Measurements from ENCODE around the gene ATG14. TPM values are rescaled to one million over a fixed set of nuclear protein-coding genes. Genes with fewer than 3 reads are reported as not detected.
A peak's percentile ranks its signal among the peaks of the same experiment; 100 is the strongest.

Gene ATG14
- total and polyA plus RNA-seq, 2 of the 8 experiments (the other 6 are each of a cell fraction or from before 2014, with no cell fraction given) = 4.9 to 10.8 TPM

- H2BK12ac ChIP-seq (ENCODE audit: low read depth, low read length) = no peak overlapping the region
- no peak overlapping the region for H3K56ac ChIP-seq (replicated peaks; ENCODE audit: insufficient read length, low read depth, low read length)
- no peak overlapping the region for H4K8ac ChIP-seq (ENCODE audit: extremely low read depth, insufficient read depth, low read length)
- no peaks in the 10 kb centered on the region for H4K20me1 ChIP-seq (replicated peaks in 1 of 2; ENCODE audit: control insufficient read depth in 1 of 2, insufficient read depth in 2 of 2, low read length in 2 of 2)
- peaks cover 0 to 3% of the 10 kb centered on the region in 2 experiments; a peak in 1 of 4 replicates for H3K9me3 ChIP-seq (ENCODE audit: insufficient read depth in 2 of 2, low read depth in 1 of 2, low read length in 1 of 2)
- no peak overlapping the region for H4K91ac ChIP-seq (replicated peaks; ENCODE audit: insufficient read length, low read length)
- H2AFZ ChIP-seq (ENCODE audit: low read length) = no peak overlapping the region
- H2BK5ac ChIP-seq (ENCODE audit: low read depth, low read length) = no peak overlapping the region
- no peak overlapping the region for H2BK15ac ChIP-seq (ENCODE audit: low read length)
- H3K9ac ChIP-seq (replicated peaks in 1 of 4; ENCODE audit: extremely low read depth in 1 of 4, low read depth in 3 of 4, low read length in 3 of 4) = no peak overlapping the region
- H4K5ac ChIP-seq (ENCODE audit: insufficient read length, low read depth, low read length) = no peak overlapping the region
- no peak overlapping the region for H2BK20ac ChIP-seq (ENCODE audit: low read length)
- CTCF ChIA-PET (ENCODE audit: partially characterized antibody) = interaction anchor here (0.6 to 2.9 kb wide), 4 partner anchors 10 to 487 kb away, joined by 3 to 15 read pairs (median 4); no protein-coding TSS in a partner anchor
- H3K4me1 ChIP-seq (replicated peaks in 1 of 4; ENCODE audit: control insufficient read depth in 3 of 4, insufficient read depth in 4 of 4, low read length in 3 of 4) = peaks cover 0 to 6% (median 2%) of the 10 kb centered on the region in 4 experiments; a peak in 3 of 7 replicates
- peak overlapping the region; percentile 31 for H3K14ac ChIP-seq (ENCODE audit: insufficient read length)
- FAIRE-seq = no peak
- no peaks in the 10 kb centered on the region for H3K27me3 ChIP-seq (replicated peaks in 1 of 4; ENCODE audit: control insufficient read depth in 3 of 4, extremely low read depth in 1 of 4, insufficient read depth in 3 of 4, low read length in 3 of 4)
- H3K36me3 ChIP-seq (ENCODE audit: control insufficient read depth in 2 of 4, insufficient read depth in 4 of 4, low read length in 3 of 4) = no peaks in the 10 kb centered on the region
- TF ChIP-seq USF2 (IDR thresholded peaks at IDR 0.05; ENCODE audit: low read length) (no peak), POLR2A (IDR thresholded peaks at IDR 0.05; ENCODE audit: control extremely low read depth in 1 of 2, low read depth in 2 of 2, low read length in 2 of 2) (no peak), SIN3A (conservative IDR thresholded peaks at IDR 0.05 in 1 of 2, IDR thresholded peaks at IDR 0.05 in 1 of 2; ENCODE audit: low read depth in 1 of 2, low read length in 2 of 2) (no peak), JUND (IDR thresholded peaks at IDR 0.05; ENCODE audit: low read length) (no peak), RNF2 (IDR thresholded peaks at IDR 0.05; ENCODE audit: borderline replicate concordance, low read depth, low read length, missing control alignments, poor library complexity, severe bottlenecking) (no peak), TAF1 (IDR thresholded peaks at IDR 0.05; ENCODE audit: low read depth, low read length) (no peak), RXRA (IDR thresholded peaks at IDR 0.05; ENCODE audit: insufficient read depth, low read depth, low read length) (no peak)
- no peak overlapping the region for H3K4ac ChIP-seq (replicated peaks; ENCODE audit: insufficient read length, low read depth, low read length)
- no peaks in the 10 kb centered on the region for H3K79me2 ChIP-seq (ENCODE audit: control insufficient read depth in 1 of 2, insufficient read depth in 2 of 2, low read length in 2 of 2)
- no peak for DNase-seq (ENCODE audit: low read depth in 1 of 2, low spot score in 2 of 2)
- H3K18ac ChIP-seq (ENCODE audit: extremely low read depth, low read length) = no peak overlapping the region
- no peak overlapping the region for H3K23ac ChIP-seq (ENCODE audit: insufficient read length)
- H3K79me1 ChIP-seq (ENCODE audit: low read depth, low read length) = no peaks in the 10 kb centered on the region
- POLR2A ChIA-PET (ENCODE audit: partially characterized antibody) = no interaction called here
- no peak overlapping the region for H3K4me2 ChIP-seq (ENCODE audit: insufficient read depth in 1 of 2, low read depth in 2 of 2, low read length in 2 of 2)
- H2BK120ac ChIP-seq (replicated peaks; ENCODE audit: low read depth, low read length) = no peak overlapping the region
- H3K4me3 ChIP-seq (ENCODE audit: extremely low read depth in 1 of 4, insufficient read depth in 2 of 4, low read depth in 3 of 4, low read length in 4 of 4) = no peak overlapping the region
- 87% methylated on average over 9 of the region's 9 CpGs; no CpG with 5 or more reads in 1 of the 2 experiments for WGBS, 2 experiments (ENCODE audit: extremely low coverage in 1 of 2, insufficient coverage in 1 of 2, insufficient read length in 1 of 2, insufficient replicate concordance in 2 of 2, low coverage in 1 of 2, low lambda C conversion rate in 2 of 2, missing lambda C conversion rate in 1 of 2)
- H3K27ac ChIP-seq (ENCODE audit: low read depth, low read length) = no peak overlapping the region
- H2AK5ac ChIP-seq (ENCODE audit: low read depth, low read length) = no peak overlapping the region
- H3K23me2 ChIP-seq (ENCODE audit: low read depth, low read length) = 0 out of 2 replicates have a peak, but pooled peaks cover 2% of the 10 kb centered on the region
Measured at GRCh38 chr14:55458800-55459515, 47.3 kb upstream of the ATG14 start.

Data from H1 (cell line).